Breast epithelium (tissue), 3 donors: ENCODE results near the gene ST6GALNAC3.

Source experiments
- POLR2AphosphoS5 ChIP-seq, 3 donors: sonication (generic); formaldehyde crosslinking; IDR thresholded peaks; one replicate each; pipeline ENCODE4 v1.6.1; 2017; ENCODE audit warnings: antibody characterized with exemption in 3 of 3
- TF ChIP-seq, protein P1 (sequence below), 3 donors: fragments of 450-650 bp; IDR thresholded peaks; one replicate each; pipeline ENCODE4 v1.5.1; 2016 to 2017; ENCODE audit warnings: antibody characterized with exemption in 3 of 3, mild to moderate bottlenecking in 3 of 3, moderate library complexity in 3 of 3

DNA sequence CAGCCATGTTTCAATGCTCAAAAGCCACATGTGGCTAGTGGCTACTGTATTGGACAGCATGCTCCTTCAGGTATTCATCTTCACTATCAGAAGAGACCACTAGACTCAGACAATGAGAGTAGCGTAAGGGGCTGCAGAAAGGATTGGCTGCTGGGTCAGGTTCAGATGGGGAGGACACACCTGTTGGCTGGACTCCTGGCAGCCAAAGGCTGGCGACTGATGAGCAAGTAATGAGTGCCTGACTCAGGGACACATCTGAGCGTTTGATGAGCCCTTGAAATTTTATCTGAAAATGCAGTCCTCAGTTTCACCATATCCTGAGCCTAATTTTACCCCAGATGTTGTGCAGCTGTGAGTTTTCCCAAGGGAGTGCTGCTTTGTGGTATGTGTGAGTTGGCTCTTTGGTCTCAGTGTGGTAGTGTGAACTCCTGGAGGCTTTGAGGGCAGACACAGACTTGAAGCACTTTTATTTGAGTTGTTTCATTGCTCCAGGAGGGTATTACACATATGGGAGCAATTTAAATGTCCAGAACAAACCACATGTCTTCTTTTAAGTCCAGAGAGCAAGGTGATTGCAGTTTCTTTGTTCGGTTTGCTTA lies 9.6 kb downstream of the ST6GALNAC3 start:
- TF ChIP-seq, protein P1, sequence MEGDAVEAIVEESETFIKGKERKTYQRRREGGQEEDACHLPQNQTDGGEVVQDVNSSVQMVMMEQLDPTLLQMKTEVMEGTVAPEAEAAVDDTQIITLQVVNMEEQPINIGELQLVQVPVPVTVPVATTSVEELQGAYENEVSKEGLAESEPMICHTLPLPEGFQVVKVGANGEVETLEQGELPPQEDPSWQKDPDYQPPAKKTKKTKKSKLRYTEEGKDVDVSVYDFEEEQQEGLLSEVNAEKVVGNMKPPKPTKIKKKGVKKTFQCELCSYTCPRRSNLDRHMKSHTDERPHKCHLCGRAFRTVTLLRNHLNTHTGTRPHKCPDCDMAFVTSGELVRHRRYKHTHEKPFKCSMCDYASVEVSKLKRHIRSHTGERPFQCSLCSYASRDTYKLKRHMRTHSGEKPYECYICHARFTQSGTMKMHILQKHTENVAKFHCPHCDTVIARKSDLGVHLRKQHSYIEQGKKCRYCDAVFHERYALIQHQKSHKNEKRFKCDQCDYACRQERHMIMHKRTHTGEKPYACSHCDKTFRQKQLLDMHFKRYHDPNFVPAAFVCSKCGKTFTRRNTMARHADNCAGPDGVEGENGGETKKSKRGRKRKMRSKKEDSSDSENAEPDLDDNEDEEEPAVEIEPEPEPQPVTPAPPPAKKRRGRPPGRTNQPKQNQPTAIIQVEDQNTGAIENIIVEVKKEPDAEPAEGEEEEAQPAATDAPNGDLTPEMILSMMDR (IDR thresholded peaks at IDR 0.05): no peak
- no peak for TF ChIP-seq POLR2AphosphoS5 (IDR thresholded peaks at IDR 0.05)
